Neural cell (in vitro differentiated cells): Measurements from ENCODE around the gene TMPRSS3. TPM values are rescaled to one million over a fixed set of nuclear protein-coding genes. Genes with fewer than 3 reads are reported as not detected.

Source experiments
- H2AFZ ChIP-seq: fragments of 200-600, 300-800 bp; sonication (generic), shearing (Covaris generic); 2 replicates; pipeline ENCODE4 v1.6.0; 2014; ENCODE audit warnings: low read depth, mild to moderate bottlenecking, antibody characterized with exemption, low read length, moderate library complexity
- H3F3A ChIP-seq: fragments of 200-600 bp; shearing (Covaris generic); 2 replicates; pipeline ENCODE4 v1.6.1; 2016; ENCODE audit warnings: mild to moderate bottlenecking, moderate library complexity, mixed read lengths, antibody characterized with exemption, low read length; ENCODE audit not compliant: insufficient read depth, poor library complexity, severe bottlenecking
- H3K27ac ChIP-seq: fragments of 200-600, 300-800 bp; sonication (generic), shearing (Covaris generic); 2 replicates; pipeline ENCODE4 v1.5.1; 2014; ENCODE audit warnings: mild to moderate bottlenecking, low read length, moderate library complexity
- H3K27me3 ChIP-seq: fragments of 300-800, 200-600 bp; sonication (generic), shearing (Covaris generic); 2 replicates; pipeline ENCODE4 v1.6.0; 2014; ENCODE audit warnings: mild to moderate bottlenecking, low read depth, low read length, moderate library complexity; ENCODE audit not compliant: insufficient read depth
- H3K36me3 ChIP-seq: fragments of 300-800, 200-600 bp; sonication (generic), shearing (Covaris generic); 2 replicates; pipeline ENCODE4 v1.5.1; 2014; ENCODE audit warnings: mild to moderate bottlenecking, antibody characterized with exemption, low read length, moderate library complexity; ENCODE audit not compliant: insufficient read depth
- H3K4me2 ChIP-seq: fragments of 300-800, 200-600 bp; sonication (generic), shearing (Covaris generic); 2 replicates; pipeline ENCODE4 v1.6.0; 2014; ENCODE audit warnings: mild to moderate bottlenecking, low read length
- H3K4me3 ChIP-seq: fragments of 300-800, 200-600 bp; sonication (generic), shearing (Covaris generic); 2 replicates; pipeline ENCODE4 v1.5.1; 2014; ENCODE audit warnings: mild to moderate bottlenecking, low read length, moderate library complexity
- H3K79me2 ChIP-seq: fragments of 200-600 bp; shearing (Covaris generic); replicated peaks from 2 replicates; pipeline ENCODE4 v1.6.0; 2014; ENCODE audit warnings: mild to moderate bottlenecking, low read length, moderate library complexity; ENCODE audit not compliant: insufficient read depth
- H3K9ac ChIP-seq: fragments of 300-800, 200-600 bp; sonication (generic), shearing (Covaris generic); 2 replicates; pipeline ENCODE4 v1.6.1; 2016; ENCODE audit warnings: mild to moderate bottlenecking, low read length, mixed read lengths
- H3K9me2 ChIP-seq: fragments of 200-600 bp; shearing (Covaris generic); 2 replicates; pipeline ENCODE4 v1.6.1; 2016; ENCODE audit warnings: mild to moderate bottlenecking, low read length, mixed read lengths; ENCODE audit not compliant: insufficient read depth
- H3K9me3 ChIP-seq: fragments of 200-600, 300-800 bp; sonication (generic), shearing (Covaris generic); 2 replicates; pipeline ENCODE4 v1.6.1; 2016; ENCODE audit warnings: mild to moderate bottlenecking, mixed run types, low read length, moderate library complexity, mixed read lengths
- H4K20me1 ChIP-seq: fragments of 200-600 bp; shearing (Covaris generic); 2 replicates; pipeline ENCODE4 v1.6.1; 2016; ENCODE audit warnings: mild to moderate bottlenecking, mixed run types; ENCODE audit not compliant: insufficient read depth
- CTCF ChIP-seq: fragments of 450-650 bp; IDR thresholded peaks from 2 replicates; pipeline ENCODE4 v1.5.1; 2014; ENCODE audit warnings: antibody characterized with exemption, mild to moderate bottlenecking, moderate library complexity; ENCODE audit not compliant: poor library complexity, severe bottlenecking
- EP300 ChIP-seq: fragments of 450-650 bp; conservative IDR thresholded peaks from 2 replicates; pipeline ENCODE4 v1.6.1; 2014; ENCODE audit warnings: antibody characterized with exemption, mild to moderate bottlenecking, moderate library complexity; ENCODE audit not compliant: poor library complexity, severe bottlenecking
- EZH2 ChIP-seq: fragments of 200-600, 300-800 bp; shearing (Covaris generic), sonication (generic); IDR thresholded peaks from 2 replicates; pipeline ENCODE4 v1.6.1; 2014; ENCODE audit warnings: antibody characterized with exemption, low read length, borderline replicate concordance, mild to moderate bottlenecking; ENCODE audit not compliant: insufficient read depth, poor library complexity, severe bottlenecking
- MXI1 ChIP-seq: fragments of 450-650 bp; conservative IDR thresholded peaks from 2 replicates; pipeline ENCODE4 v1.6.1; 2014; ENCODE audit warnings: antibody characterized with exemption, mild to moderate bottlenecking; ENCODE audit not compliant: poor library complexity, severe bottlenecking
- POLR2AphosphoS5 ChIP-seq: IDR thresholded peaks from 2 replicates; pipeline ENCODE4 v1.6.1; 2012
- REST ChIP-seq: IDR thresholded peaks from 2 replicates; pipeline ENCODE4 v1.6.1; 2012; ENCODE audit warnings: borderline replicate concordance
- SMC3 ChIP-seq: fragments of 450-650 bp; conservative IDR thresholded peaks from 2 replicates; pipeline ENCODE4 v1.6.1; 2014; ENCODE audit warnings: antibody characterized with exemption, mild to moderate bottlenecking, moderate library complexity; ENCODE audit not compliant: poor library complexity
- TAF1 ChIP-seq: IDR thresholded peaks from 2 replicates; pipeline ENCODE4 v1.6.1; 2012; ENCODE audit warnings: low read depth
- polyA plus RNA-seq: library from polyadenylated mRNA; depleted of rRNA; stranded (reverse); fragments of >200 nt; gene quantifications from 2 replicates; pipeline ENCODE4 v1.2.3, GENCODE V29; 2014

The TMPRSS3 gene
- polyA plus RNA-seq, 1 donor from 2014 or later = 0.12 TPM

GRCh38 chr21:42437786-42438185 lies 41.9 kb upstream of the TMPRSS3 start (continued):
- TF ChIP-seq POLR2AphosphoS5 (no peak), MXI1 (no peak)

- Histone ChIP-seq H3K27ac (no peak overlapping the region), H3K4me2 (no peak overlapping the region), H3K27me3 (no peaks in the 10 kb centered on the region), H3K9ac (no peak overlapping the region), H2AFZ (no peak overlapping the region), H3K4me3 (no peak overlapping the region), H3K36me3 (no peaks in the 10 kb centered on the region), H3K9me3 (peaks cover 11% of the 10 kb centered on the region), H3K79me2 (no peaks in the 10 kb centered on the region), H4K20me1 (no peaks in the 10 kb centered on the region), H3K9me2 (no peaks in the 10 kb centered on the region), H3F3A (no peaks in the 10 kb centered on the region)
- TF ChIP-seq REST (no peak), CTCF (no peak), EZH2 (no peak), EP300 (no peak), SMC3 (no peak), MXI1 (no peak), TAF1 (no peak), POLR2AphosphoS5 (no peak)
These were observed 41.1 kb upstream of the TMPRSS3 start for GRCh38 chr21:42436914-42437313.

- H3K79me2 ChIP-seq = no peaks in the 10 kb centered on the region
- no peaks in the 10 kb centered on the region for H3K36me3 ChIP-seq
- no peaks in the 10 kb centered on the region for H3K27me3 ChIP-seq
- H3F3A ChIP-seq = no peaks in the 10 kb centered on the region
- H2AFZ ChIP-seq = no peak overlapping the region
- H4K20me1 ChIP-seq = no peaks in the 10 kb centered on the region
- H3K27ac ChIP-seq = no peak overlapping the region
- H3K9me3 ChIP-seq = peaks cover 12% of the 10 kb centered on the region
- no peaks in the 10 kb centered on the region for H3K9me2 ChIP-seq
- H3K4me3 ChIP-seq = no peak overlapping the region
- TF ChIP-seq CTCF = no peak
- no peak overlapping the region for H3K4me2 ChIP-seq
- no peak overlapping the region for H3K9ac ChIP-seq
These were observed 40.0 kb upstream of the TMPRSS3 start for GRCh38 chr21:42435833-42436232.
